Stimulated activated CD4-positive, alpha-beta T cell treated with anti-CD3 and anti-CD28 coated beads, Interleukin-12 subunit alpha, Interleukin-12 subunit beta, amount 100 ng/mL, for 4 hours (primary cell): Measurements from ENCODE around the gene NXT1.
"Not testable (repeated sequence)": the region's sequence is repeated elsewhere in the genome, so short reads cannot be mapped to it uniquely, and the experiment has no call there.

Source experiments
- DNase-seq: peaks from one replicate; pipeline ENCODE4 v3.0.0-alpha.2; 2020

NXT1 gene

DNA sequence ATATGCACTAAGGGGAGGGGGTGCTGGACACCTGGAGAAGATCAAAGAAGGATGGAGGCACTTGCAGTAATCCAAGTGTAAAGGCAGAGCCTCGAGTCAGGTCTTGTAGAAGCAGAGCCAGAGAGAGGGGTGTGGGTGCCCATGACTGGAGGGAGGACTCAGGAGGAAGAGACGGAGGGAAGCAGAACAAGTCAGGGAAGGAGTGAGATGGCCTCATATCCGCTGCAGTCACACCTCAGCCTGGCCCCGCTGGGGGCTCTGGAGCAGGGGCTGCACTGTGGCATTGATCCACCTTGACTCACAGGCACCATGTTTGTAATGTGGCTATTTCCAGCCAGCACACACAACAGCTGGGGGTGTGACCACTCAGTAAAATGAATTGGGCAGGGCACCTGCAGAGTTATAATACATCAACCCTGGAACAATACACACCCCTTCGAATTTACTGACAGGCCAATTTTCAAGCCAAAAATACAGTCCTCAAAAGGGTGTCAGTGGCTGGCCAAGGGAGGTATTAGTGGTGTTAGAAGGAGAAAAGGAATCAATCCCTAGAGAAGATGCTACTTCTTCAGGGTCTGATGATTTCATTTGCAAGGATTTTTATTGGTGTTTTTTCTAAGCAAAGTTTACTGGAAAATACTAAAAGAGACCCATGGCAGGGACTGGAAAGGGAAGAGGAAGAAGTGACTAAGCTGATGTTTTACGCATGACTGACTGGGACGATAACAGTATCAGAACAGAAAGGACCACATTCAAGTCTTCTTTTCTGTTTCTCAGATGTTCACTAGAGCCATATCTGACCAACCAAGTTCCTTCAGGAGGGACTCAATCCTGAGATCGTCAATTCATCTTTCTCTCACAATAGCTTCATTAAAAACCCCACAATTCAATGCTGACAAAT is 18.9 kb upstream of the NXT1 start:
- DNase-seq: no peak

DNA sequence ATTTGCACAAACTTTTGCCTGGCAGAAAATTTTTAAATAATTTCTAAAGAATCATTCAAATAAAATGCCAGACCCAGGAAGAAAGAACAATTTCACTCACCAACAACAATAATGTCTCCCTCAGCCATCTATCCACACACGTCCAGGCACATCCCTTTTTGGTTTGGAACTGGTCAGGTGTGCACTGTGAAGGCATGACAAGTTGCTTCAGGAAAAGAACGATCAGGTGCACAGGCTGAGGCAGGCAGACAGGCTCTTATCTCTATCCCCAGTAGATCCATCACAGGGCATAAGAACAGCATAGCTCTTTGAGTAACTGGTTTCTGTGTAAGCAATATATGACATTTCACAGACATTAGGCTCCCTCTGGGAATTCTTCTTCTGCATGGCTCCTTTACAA is 18.1 kb upstream of the NXT1 start:
- no peak for DNase-seq

DNA sequence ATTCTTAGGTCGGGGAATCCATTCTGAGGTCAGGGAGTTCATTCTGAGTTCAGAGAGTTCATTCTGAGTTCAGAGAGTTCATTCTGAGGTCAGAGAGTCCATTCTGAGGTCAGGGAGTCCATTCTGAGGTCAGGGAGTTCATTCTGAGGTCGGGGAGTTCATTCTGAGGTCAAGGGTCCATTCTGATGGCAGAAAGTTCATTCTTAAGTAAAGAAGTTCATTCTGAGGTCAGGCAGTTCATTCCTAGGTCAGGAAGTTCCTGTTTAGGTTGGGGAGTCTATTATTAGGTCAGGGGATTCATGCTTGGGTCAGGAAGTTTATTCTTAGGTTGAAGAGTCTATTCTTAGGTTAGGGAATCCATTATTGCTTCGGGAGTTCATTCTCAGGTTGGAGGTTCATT is 16.5 kb upstream of the NXT1 start:
- DNase-seq: no peak

DNA sequence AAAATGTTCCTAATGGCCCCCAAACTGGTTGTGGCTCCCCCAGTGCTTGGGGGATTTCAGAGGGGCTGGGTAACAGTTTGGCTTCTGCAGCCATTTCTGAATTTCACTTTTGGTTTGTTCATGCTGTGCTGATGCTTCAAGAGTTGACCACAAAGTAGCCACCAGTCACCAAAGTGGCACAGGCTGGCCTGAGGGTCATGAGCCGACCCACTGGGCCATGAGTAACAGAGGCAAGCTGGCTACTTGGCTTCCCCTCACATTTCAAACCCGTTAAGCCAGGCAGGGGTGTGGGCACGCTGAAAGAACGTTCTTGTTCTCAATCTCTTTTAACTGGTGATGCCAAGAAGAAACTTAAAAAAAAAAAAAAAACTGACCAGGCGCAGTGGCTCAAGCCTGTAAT is 15.1 kb upstream of the NXT1 start:
- no peak for DNase-seq

DNA sequence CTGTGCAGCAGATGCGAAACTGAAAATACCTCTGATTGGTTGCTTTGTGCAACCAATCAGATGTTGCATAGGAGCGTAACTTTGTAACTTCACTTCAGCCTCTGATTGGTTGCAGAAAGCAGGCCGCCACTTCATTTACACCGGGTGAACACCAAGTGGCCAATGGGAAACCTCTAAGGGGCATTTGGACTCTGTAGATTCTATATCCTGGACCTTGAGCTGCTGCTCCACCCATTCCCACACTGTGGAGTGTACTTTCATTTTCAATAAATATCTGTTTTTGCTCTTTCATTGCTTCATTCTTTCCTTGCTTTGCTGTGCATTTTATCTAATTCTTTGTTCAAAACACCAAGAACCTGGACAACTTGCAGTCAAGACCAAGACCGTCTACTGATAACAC is 14.1 kb upstream of the NXT1 start:
- no peak for DNase-seq

DNA sequence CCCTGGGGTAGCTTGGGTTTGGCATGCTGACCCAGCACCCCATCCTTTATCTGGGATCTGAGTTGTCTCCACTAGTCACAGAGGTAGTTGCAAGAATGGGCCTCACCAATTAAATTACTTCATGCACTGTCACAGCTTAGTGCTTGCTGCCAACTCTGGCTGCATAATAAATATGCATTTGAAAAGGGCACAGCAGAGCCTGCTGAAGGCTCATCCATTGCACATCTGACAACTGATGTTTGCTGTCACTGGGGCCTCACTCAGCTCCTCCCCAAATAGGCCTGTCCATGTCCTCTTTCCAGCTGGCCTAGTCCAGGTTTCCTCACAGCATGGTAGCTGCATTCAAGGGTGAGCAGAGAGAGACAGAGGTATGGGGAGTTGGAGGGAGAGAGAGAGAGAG is 13.3 kb upstream of the NXT1 start:
- no peak for DNase-seq

DNA sequence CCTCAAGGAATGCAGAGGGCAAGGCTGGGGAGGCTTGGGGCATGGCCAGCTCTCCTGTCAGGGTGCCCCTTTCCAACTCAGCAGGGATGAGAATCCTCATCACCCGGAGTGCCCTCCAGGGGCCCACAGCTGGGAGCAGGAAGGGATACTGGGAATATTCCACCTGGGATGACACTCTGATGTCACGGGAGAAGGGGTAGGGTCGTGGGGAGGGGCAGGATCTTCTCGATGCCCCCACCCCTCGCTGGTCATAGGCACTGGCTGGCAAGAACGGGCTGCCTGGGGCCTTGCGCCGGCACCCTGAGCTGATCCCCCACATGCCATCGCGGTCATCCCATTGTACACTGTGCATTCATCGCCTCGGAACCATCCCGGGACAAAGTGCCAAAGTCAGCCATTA is 10.6 kb upstream of the NXT1 start:
- DNase-seq: no peak

DNA sequence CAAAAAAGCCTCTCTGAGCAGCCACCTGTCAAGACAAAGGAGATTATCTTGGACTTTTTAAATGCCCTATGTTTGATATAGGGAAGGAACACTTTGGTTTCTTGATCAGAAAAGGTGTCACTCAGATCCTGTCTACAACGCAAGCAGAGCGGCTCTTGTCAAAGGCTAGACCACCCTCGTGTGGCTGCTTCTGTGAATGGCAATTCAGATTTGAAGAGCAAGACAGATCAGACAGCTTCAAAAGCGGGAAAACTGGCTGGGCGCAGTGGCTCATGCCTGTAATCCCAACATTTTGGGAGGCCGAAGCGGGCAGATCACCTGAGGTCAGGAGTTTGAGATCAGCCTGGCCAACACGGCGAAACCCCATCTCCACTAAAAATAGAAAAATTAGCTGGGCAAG is 10.1 kb upstream of the NXT1 start:
- DNase-seq: no peak

DNA sequence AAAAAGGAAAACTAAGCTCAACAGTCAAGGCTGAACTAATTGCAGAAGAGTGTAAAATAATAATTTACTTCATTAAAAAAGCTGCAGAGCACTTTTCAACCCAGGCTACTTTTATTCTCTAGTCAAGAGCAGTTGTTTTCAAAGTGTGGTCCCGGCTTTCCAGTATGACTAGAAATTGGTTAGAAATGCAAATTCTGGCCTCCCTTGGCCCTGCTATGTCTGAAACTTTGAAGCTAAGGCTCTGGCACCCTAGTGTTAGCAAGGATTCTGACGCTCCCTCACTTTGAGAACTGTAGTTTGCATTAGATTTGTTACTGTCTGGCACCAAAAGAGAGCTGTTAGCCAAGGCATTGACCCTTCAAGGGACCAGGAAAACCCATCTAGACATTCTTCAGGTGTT is 9.5 kb upstream of the NXT1 start:
- no peak for DNase-seq

DNA sequence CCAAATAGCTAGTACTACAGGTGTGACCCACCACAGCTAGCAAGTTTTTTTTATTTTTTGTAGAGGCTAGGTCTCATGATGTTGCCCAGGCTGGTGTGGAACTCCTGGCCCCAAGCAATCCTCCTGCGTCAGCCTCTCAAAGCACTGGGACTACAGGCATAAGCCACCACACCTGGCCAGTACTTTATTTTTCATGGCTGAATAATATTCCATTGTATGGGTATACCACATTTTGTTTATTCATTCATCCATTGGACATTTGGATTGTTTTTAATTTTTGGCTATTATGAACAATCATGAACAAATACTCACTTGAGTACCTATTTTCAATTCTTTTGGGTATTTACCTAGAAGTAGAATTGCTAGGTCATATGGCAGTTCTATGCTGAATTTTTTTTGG is 7.0 kb upstream of the NXT1 start:
- no peak for DNase-seq

DNA sequence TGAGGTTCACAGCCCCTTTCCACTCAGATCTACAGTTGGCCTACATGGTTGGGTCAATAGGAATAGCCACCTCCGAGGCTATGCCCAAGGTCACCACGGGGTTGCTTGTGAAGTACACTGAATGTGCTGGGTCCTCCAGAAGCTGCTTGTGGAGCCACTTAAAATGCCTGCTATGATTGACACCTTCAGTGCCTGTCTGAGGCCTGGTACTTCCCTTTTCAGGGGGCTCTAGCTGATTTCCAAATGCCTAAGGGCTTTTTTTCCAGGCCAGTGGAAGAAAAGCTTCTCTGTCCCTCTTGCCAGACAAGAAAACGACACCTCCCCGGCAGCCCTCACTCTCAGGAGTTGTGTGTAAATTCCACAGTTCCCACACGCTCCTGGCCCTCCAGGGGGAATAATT is 6.3 kb upstream of the NXT1 start:
- DNase-seq: no peak

DNA sequence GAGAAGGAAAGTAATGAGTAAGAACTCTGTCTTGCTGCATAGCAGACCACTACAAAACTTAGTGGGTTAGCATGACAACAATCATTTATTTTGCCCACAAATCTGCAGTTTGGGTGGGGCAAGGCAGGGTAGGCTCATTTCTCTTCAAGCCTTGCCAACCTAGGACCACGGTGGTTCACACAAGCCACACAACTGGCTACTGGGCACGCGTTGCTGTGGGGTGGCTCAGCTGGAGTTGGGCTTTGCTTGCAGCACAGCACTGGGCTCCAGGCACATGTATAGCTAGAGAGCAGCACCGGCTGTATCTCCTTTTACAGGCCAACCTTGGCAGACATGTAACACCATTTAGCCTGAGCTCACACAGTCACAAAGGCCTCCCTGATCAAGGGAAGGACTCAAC is 4.6 kb upstream of the NXT1 start:
- no peak for DNase-seq

DNA sequence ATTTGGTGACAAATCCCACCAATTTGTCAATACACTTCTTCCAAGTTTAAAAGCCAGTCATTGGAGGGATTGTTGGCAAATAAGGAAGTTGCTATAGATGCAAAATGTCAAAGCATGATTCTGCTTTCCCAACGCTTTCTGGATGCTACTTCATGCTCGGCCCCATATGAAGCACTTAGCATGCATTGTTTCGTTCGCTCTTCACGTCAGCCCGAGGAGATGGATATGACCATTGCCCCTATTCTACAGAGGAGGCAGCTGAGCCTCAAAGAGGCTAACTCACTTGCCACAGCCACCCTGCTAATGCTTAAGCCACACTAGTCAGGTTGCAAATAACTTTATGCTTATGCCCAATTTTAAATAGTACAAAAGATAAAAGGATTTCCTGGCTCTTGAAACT is 2.8 kb upstream of the NXT1 start:
- no peak for DNase-seq

DNA sequence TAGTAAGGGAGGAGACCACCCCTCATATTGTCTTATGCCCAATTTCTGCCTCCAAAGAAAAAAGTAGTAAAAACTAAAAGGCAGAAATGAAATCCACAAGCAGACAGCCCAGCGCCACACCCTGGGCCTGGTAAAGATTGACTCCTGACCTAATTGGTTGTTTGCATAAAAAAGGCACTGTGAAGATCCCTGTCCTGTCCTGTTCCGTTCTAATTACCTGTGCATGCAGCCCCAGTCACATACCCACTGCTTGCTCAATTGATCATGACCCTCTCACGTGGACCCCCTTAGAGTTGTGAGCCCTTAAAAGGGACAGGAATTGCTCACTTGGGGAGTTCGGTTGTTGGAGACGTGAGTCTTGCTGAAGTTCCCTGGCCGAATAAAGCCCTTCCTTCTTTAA is 2.1 kb upstream of the NXT1 start:
- DNase-seq: not testable (repeated sequence)

DNA sequence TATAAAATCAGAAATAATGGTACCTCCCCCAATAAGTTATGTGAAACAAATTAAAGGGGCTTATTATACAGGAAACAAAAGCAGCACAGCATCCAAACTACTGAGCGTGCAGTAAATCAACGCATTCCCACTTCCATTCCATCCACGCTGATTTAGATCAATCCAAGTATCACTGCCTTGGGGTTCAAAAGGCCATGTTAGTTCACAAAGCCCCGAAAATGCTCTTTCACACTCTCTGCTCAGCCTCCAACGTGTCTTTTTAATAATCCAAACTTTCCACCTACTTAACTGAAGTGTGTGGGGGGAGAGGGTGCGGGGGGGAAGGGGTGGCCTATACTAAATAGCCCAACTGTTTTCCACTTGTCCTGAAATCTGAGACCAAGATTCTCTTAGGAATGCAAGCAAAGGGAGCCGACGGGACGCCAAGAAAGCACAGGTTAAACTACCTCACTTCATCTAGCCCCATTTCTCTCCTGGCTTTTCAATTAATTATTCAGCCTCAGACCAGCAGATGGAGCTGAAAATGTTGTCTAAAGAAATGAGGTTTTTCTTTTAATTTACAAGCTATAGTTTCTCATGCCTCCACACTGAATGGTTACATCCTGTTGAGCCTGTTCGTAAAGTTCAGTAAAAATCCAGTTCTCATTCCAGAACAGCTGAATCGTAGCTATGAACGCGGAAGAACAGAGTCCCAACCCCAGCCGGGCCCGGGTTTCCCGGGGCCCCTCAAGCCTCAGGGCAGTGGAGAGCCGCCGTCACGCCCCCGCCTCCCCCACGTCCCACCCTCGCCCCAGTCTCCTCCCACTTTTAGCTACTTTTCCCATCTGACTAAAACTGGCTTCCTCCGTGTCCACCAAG is 1.0 kb upstream of the NXT1 start:
- no peak for DNase-seq

DNA sequence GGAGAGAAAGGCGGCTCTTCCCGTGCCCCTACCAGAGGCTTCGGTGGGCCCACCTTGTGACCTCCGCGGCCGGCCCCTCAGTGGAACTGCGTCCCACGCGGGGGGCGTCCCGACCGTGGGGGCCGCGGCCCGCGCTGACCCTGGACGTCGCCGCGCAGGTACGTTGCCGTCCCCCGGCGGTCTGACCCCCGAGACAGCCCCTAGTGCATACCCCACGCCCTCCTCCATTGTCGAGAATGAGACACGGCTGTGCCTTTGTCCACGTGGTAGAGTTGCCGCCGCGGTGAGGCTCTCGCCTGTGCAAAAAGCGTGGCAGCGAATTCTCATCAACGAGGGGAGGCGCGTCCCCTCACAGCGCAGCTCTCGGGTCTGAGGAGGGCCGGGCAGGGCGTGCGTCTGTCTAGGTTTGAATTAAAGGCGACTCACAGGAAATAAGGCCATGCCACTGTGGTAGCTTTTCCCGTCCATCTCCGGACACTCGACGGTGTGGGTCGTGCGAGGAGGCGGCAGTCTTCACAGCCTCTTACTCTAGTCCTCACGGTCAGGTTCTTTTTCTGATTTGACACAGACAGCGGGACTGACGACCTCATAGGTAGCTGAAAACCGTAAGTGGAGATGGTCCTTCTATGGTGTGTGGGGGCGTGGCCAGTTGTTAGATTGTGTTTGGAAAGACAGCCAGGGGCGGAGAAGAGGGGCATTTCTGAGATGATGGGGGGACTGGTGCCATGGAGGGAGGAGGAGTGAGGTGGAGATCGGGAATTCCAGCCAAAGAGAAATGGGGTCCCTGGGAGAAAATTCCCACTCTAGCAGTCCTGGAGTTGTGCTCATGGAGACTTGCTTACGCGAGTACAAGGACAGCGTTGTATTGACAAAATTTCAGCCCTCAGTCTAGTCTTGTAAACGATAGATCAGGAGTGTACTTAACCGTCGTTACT is 580 bp downstream of the NXT1 start:
- DNase-seq: peak; percentile 59

DNA sequence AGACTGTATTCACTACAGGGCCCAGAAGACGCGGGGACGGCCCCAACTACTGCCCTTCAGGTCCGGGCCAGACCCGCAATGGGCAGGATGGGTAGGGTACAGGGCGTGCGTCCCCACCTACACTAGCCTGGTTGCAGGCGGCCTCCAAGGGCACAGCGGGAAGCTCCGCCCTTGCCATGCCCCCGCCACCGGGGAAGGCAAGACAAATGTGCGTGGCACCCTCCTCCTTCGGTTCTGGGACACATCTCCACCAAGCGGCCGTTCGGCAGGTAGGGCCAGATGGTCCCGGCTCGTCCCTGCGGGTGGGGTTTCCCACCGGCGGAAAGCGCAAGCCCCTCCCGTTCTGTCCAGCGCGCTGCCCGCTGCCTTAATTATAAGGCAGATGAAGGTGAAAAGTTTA is 5.6 kb downstream of the NXT1 start:
- no peak for DNase-seq

DNA sequence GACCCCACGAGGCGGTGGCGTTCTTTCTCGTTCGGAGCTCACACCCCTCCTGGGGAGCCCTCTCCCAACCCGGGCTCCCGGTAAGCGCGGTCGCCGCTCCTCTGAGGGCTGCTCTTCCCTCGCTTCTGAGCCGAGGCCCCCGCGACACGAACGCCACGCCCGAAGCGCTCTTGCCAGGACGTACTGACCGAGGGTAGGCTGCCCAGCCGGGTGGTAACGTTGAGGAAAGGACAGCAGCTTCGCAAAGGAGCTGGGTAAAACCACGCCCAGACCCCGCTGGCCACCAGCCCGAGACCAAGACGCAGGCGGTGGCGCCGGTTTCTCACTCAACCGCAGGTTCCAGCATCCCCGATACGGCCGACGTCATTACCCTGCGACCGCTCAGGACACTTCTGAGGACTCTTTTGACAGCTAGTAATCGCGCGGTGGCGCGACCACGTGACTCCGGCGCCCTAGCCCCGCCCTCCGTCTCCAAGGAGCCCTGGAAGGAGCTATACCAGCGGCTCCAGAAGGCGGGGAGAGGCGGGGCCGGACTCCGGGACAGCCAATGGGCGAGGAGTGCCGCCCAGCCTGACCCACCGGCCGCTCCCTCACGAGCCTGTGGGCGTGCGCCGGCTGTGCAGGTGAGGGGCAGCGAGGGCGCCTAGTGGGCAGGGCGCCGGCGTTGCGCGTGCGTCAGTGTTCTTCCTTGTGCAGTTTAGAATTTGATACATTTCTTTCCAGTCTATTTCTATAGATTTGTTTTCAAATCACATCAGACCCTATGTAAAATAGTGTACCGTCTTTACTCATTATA is 7.4 kb downstream of the NXT1 start:
- peak; percentile 100 for DNase-seq

DNA sequence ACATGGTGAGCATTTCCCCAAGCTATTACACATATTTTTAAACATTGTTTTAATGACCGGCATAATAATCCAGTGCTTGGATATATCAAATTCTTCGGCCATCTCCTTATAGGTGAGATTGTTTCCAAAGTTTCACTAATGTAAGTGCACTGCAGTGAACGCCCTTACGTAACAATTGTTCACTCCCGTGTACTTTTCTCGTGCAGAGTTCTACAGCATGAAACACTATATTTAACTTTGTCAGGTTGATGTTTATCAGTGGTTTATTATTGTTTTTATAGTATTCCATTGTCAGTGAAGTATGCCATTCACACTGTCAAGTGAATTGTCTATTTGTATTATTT is 7.9 kb downstream of the NXT1 start:
- DNase-seq: no peak

DNA sequence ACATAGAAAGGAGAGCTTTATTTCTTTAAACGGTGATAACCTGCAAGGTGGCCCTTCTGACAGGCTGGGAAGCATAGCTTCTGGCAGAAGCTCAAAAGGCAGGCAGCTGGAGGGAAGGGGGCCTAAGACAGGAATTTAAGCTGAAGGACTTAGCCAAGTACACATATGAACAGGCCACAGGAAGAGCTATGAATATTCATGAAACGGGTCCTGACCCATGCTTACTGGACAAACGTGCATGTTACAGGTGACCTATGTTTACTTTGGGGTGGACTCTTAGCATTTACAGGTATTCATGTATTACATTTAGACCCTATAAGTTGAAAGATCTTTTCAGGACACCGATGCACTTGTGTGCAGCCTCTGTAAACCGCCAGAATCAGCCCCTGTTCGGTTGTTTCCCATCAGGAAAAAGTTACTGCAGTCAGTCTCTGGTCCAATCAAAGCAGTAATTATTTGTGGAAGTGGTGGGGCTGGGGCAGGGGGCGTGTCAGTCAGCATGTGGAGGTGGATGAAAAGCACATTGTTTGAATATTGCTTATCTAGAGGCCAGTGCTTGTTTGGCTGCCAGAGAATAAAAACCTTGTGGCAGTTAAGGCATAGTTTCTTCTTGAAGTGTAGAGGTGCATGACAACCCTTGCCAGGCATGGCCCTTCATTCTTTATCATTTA is 8.5 kb downstream of the NXT1 start:
- no peak for DNase-seq

DNA sequence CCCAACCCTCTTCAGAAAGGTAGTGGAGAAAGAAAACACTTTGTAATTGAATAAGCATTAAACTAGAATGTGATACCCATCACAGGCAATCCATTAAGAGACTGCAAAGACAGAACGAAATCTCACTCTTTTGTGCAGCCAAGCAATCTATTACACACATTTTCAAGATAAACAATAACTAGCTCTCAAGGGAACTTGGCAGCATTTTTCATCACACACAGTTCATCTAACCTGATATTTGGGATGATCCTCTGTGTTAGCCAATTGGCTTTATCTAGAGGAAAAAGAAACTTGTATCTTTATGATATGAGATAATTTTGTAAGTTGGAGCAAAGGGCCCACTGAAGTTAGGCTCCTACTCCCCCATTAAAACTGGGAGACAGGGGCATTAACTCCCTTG is 9.9 kb downstream of the NXT1 start:
- DNase-seq: no peak

DNA sequence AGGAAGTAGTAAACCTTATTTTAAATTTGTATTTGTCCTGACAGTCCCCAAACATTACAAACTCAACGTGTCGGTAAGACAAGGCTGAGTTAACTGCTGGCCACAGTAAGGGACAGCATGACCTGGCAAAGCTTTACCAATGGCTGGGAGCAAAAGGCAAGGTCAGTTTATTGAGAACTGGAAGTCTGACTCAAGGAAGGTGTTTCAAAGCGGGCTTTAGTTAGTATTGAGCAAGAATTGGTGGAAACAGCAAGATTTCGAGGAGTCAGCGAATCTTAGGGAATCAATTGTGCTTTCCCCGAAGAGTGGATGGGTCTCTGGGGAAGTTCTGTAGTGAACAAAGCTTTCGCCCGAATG is 10.5 kb downstream of the NXT1 start:
- no peak for DNase-seq
